ENCODE measurements around the gene KIAA1958. TPM values are rescaled to one million over a fixed set of nuclear protein-coding genes. Genes with fewer than 3 reads are reported as not detected.

The KIAA1958 gene
- total RNA-seq, 2 experiments from 2014 or later, result 5.6 to 6.8 TPM

DNA sequence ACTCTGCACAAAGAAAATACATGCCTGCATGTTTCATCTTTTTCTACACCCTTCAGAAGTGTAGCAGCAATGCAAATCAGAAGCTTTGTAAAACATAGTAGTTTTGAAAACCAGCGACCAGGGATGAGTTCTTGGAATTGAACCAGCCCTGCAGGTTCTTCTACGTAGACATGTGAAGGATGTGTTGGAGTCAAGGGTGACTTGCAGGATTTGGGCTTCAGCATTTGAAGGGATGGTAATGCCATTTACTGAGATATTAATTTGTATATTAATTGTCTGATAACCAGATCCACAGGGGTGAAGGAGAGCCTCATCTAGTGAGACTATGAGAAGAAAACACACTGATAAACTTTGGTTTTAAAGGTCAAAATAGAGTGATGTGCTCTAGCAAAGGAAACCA is 72.4 kb downstream of the KIAA1958 start:
- TF ChIP-seq, protein P1, sequence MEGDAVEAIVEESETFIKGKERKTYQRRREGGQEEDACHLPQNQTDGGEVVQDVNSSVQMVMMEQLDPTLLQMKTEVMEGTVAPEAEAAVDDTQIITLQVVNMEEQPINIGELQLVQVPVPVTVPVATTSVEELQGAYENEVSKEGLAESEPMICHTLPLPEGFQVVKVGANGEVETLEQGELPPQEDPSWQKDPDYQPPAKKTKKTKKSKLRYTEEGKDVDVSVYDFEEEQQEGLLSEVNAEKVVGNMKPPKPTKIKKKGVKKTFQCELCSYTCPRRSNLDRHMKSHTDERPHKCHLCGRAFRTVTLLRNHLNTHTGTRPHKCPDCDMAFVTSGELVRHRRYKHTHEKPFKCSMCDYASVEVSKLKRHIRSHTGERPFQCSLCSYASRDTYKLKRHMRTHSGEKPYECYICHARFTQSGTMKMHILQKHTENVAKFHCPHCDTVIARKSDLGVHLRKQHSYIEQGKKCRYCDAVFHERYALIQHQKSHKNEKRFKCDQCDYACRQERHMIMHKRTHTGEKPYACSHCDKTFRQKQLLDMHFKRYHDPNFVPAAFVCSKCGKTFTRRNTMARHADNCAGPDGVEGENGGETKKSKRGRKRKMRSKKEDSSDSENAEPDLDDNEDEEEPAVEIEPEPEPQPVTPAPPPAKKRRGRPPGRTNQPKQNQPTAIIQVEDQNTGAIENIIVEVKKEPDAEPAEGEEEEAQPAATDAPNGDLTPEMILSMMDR (IDR thresholded peaks at IDR 0.05), result no peak
- ChIA-PET POLR2A (no interaction called here), CTCF (no interaction called here)
- no peaks in the 10 kb centered on the region for H3K9me3 ChIP-seq (ENCODE audit: control insufficient read depth in 1 of 2, insufficient read depth in 1 of 2, low read length in 2 of 2)
- no peaks in the 10 kb centered on the region for H3K36me3 ChIP-seq (ENCODE audit: insufficient read depth, low read length)
- Mint-ChIP-seq H3K27ac (no peak overlapping the region), H3K9me3 (no peaks in the 10 kb centered on the region), H3K4me1 (ENCODE audit: low read depth) (no peaks in the 10 kb centered on the region), H3K4me3 (no peak overlapping the region), H3K27me3 (no peaks in the 10 kb centered on the region), H3K36me3 (ENCODE audit: low read depth) (no peaks in the 10 kb centered on the region)
- H3K27me3 ChIP-seq (ENCODE audit: control insufficient read depth in 1 of 2, insufficient read depth in 2 of 2, low read length in 2 of 2), result no peaks in the 10 kb centered on the region
- H3K4me3 ChIP-seq (ENCODE audit: low read length), result no peak overlapping the region
- no peak overlapping the region for H3K27ac ChIP-seq (ENCODE audit: low read depth in 1 of 2, low read length in 2 of 2)
- intact Hi-C loops (cut with DNase I, micrococcal nuclease), result no loop called here
- ATAC-seq (ENCODE audit: poor library complexity) (no peak), DNase-seq (no peak)
- H3K4me1 ChIP-seq (ENCODE audit: insufficient read depth, low read length), result no peaks in the 10 kb centered on the region

GRCh38 chr9:112559629-112560413 is 73.2 kb downstream of the KIAA1958 start:
- DNase-seq, result no peak
- TF ChIP-seq, protein P1 (IDR thresholded peaks at IDR 0.05), result no peak
- ChIA-PET CTCF (interaction anchor here (0.8 kb wide), 1 partner anchor 12 kb away, joined by 3 read pairs; no protein-coding TSS in a partner anchor), POLR2A (no interaction called here)
- intact Hi-C loops (cut with DNase I, micrococcal nuclease), result no loop called here
- Histone ChIP-seq H3K4me3 (ENCODE audit: low read length) (no peak overlapping the region), H3K4me1 (ENCODE audit: insufficient read depth, low read length) (no peaks in the 10 kb centered on the region), H3K36me3 (ENCODE audit: insufficient read depth, low read length) (no peaks in the 10 kb centered on the region), H3K27me3 (ENCODE audit: control insufficient read depth in 1 of 2, insufficient read depth in 2 of 2, low read length in 2 of 2) (no peaks in the 10 kb centered on the region), H3K9me3 (ENCODE audit: control insufficient read depth in 1 of 2, insufficient read depth in 1 of 2, low read length in 2 of 2) (no peaks in the 10 kb centered on the region), H3K27ac (ENCODE audit: low read depth in 1 of 2, low read length in 2 of 2) (no peak overlapping the region)
- Mint-ChIP-seq H3K9me3 (no peaks in the 10 kb centered on the region), H3K27me3 (no peaks in the 10 kb centered on the region), H3K4me1 (ENCODE audit: low read depth) (no peaks in the 10 kb centered on the region), H3K36me3 (ENCODE audit: low read depth) (no peaks in the 10 kb centered on the region), H3K4me3 (no peak overlapping the region), H3K27ac (no peak overlapping the region)
- ATAC-seq (ENCODE audit: poor library complexity), result no peak

DNA sequence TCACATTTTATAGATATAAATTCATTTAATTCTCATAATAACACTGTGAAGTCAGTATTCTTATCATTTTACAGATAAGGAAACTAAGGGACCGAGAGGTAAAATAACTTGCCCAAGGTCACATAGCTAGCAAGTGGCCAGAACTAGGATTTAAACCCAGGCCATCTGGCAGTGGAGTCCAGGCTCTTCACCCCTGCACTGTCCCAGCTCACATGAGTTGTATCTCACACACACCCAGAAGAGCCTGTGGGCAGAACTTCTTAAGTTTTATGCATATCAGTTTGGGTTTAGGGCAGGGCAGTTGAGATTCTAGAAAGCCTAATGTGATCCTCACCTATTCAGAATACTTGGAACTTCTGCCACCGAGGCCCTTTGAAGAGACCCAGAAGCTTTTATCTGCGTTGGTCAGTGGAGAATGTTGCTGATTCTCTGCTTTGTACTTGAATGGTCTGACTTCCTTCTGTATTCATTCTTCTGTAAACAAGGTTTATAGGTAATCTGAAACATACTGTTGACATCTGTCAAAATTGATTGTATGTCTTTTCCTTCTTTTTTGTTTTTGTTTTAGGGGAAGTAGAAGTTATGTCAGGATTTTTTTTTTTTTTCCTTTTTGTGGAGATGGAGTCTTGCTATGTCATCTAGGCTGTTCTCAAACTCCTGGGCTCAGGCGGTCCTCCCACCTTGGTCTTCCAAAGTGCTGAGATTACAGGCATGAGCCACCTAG is 75.8 kb downstream of the KIAA1958 start:
- no peaks in the 10 kb centered on the region for H3K9me3 Mint-ChIP-seq
- ATAC-seq (ENCODE audit: poor library complexity) (no peak), DNase-seq (no peak)
- Histone ChIP-seq H3K4me3 (ENCODE audit: low read length) (no peak overlapping the region), H3K36me3 (ENCODE audit: insufficient read depth, low read length) (no peaks in the 10 kb centered on the region), H3K27ac (ENCODE audit: low read depth in 1 of 2, low read length in 2 of 2) (no peak overlapping the region), H3K27me3 (ENCODE audit: control insufficient read depth in 1 of 2, insufficient read depth in 2 of 2, low read length in 2 of 2) (no peaks in the 10 kb centered on the region), H3K4me1 (ENCODE audit: insufficient read depth, low read length) (no peaks in the 10 kb centered on the region), H3K9me3 (ENCODE audit: control insufficient read depth in 1 of 2, insufficient read depth in 1 of 2, low read length in 2 of 2) (no peaks in the 10 kb centered on the region)
- H3K36me3 Mint-ChIP-seq (ENCODE audit: low read depth), result no peaks in the 10 kb centered on the region
- TF ChIP-seq, protein P1 (IDR thresholded peaks at IDR 0.05), result no peak
- H3K4me1 Mint-ChIP-seq (ENCODE audit: low read depth), result no peaks in the 10 kb centered on the region
- no peak overlapping the region for H3K27ac Mint-ChIP-seq
- ChIA-PET POLR2A (interaction anchor here (0.6 kb wide), 1 partner anchor 35 kb away, joined by 3 read pairs; no protein-coding TSS in a partner anchor), CTCF (no interaction called here)
- H3K4me3 Mint-ChIP-seq, result no peak overlapping the region
- H3K27me3 Mint-ChIP-seq, result no peaks in the 10 kb centered on the region
- intact Hi-C loops (cut with DNase I, micrococcal nuclease), result no loop called here

Measured in CD4-positive, alpha-beta T cell (primary cell).